Neural progenitor cell (in vitro differentiated cells): ENCODE data around the gene ZNF771.

Source experiments
- EZH2 ChIP-seq: fragments of 200-600 bp; sonication (generic); IDR thresholded peaks from 2 replicates; pipeline ENCODE4 v1.6.1; 2017; ENCODE audit warnings: antibody characterized with exemption, mild to moderate bottlenecking, moderate library complexity
- EZH2phosphoT487 ChIP-seq: fragments of 200-600 bp; sonication (generic); IDR thresholded peaks from 2 replicates; pipeline ENCODE4 v1.6.1; 2017; ENCODE audit warnings: antibody characterized with exemption
- TF ChIP-seq, protein P1 (sequence below): fragments of 200-600 bp; sonication (generic); IDR thresholded peaks from 2 replicates; pipeline ENCODE4 v1.5.1; 2017; ENCODE audit warnings: antibody characterized with exemption, mild to moderate bottlenecking

DNA sequence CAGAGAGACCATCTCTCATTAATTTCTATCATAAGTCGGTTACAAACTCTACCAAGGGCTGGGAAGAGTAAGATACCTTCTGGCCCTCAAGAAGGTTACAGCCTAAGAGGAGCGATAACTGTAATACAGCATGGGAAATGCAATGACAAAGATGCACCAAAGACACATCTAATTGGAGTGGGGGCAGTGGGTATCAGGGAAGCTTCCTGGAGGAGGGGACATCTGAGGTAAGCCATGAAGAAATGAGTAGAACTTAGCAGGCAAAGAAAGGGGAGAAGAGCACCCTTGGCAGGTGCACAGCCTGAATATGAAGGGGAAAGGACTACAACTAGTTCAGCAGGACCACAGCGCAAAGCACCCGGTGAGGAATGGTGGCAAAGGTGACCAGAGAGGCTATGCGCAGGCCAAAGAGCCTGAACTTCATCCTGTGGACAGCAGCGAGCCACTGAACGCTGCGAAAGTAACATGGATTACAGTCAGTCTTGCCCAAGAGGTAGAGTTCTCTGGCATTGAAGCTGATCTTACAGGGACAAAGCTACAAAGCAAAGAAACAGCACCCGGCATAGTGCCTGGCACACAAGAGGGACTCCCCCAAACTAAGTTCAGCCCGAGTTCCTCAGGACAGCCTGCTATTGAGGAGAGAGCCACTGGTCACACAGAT is 39.9 kb upstream of the ZNF771 start:
- TF ChIP-seq, protein P1, sequence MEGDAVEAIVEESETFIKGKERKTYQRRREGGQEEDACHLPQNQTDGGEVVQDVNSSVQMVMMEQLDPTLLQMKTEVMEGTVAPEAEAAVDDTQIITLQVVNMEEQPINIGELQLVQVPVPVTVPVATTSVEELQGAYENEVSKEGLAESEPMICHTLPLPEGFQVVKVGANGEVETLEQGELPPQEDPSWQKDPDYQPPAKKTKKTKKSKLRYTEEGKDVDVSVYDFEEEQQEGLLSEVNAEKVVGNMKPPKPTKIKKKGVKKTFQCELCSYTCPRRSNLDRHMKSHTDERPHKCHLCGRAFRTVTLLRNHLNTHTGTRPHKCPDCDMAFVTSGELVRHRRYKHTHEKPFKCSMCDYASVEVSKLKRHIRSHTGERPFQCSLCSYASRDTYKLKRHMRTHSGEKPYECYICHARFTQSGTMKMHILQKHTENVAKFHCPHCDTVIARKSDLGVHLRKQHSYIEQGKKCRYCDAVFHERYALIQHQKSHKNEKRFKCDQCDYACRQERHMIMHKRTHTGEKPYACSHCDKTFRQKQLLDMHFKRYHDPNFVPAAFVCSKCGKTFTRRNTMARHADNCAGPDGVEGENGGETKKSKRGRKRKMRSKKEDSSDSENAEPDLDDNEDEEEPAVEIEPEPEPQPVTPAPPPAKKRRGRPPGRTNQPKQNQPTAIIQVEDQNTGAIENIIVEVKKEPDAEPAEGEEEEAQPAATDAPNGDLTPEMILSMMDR: no peak
- TF ChIP-seq EZH2phosphoT487 (no peak), EZH2 (no peak)
